Liver (tissue), 9 donors: ENCODE results near the gene PDK4. TPM values are rescaled to one million over a fixed set of nuclear protein-coding genes. Genes with fewer than 3 reads are reported as not detected.

Experiments
- DNase-seq: peaks from one replicate; pipeline ENCODE4 v3.0.0-alpha.2; 2017; ENCODE audit warnings: low spot score
- H3K27ac ChIP-seq, 2 donors: one replicate each; pipeline ENCODE4 v1.7.0; 2013; ENCODE audit warnings: inconsistent platforms in 2 of 2, low read length in 2 of 2, control low read depth in 1 of 2, low read depth in 1 of 2, mild to moderate bottlenecking in 1 of 2
- H3K27me3 ChIP-seq, 4 donors: one replicate each; pipeline versions ENCODE4 v1.6.1 to v1.7.0; 2013; ENCODE audit warnings: low read length in 3 of 4, inconsistent platforms in 1 of 4, mild to moderate bottlenecking in 1 of 4, moderate library complexity in 1 of 4; ENCODE audit not compliant: control insufficient read depth in 4 of 4, insufficient read depth in 4 of 4
- H3K36me3 ChIP-seq, 4 donors: one replicate each; pipeline versions ENCODE4 v1.6.1 to v1.7.0; 2013; ENCODE audit warnings: low read length in 3 of 4, mild to moderate bottlenecking in 3 of 4, low read depth in 1 of 4, moderate library complexity in 1 of 4; ENCODE audit not compliant: control insufficient read depth in 4 of 4, insufficient read depth in 3 of 4
- H3K4me1 ChIP-seq, 4 donors: one replicate each; pipeline versions ENCODE4 v1.6.1 to v1.7.0; 2013; ENCODE audit warnings: low read length in 3 of 4, mild to moderate bottlenecking in 3 of 4, moderate library complexity in 1 of 4; ENCODE audit not compliant: control insufficient read depth in 4 of 4, insufficient read depth in 4 of 4
- H3K4me3 ChIP-seq, 3 donors: one replicate each; pipeline versions ENCODE4 v1.6.1 to v1.7.0; 2013; ENCODE audit warnings: low read length in 3 of 3, control low read depth in 1 of 3, low read depth in 1 of 3, mild to moderate bottlenecking in 1 of 3
- H3K9ac ChIP-seq, 2 donors: one replicate each; pipeline ENCODE4 v1.7.0; 2013; ENCODE audit warnings: low read length in 2 of 2, mild to moderate bottlenecking in 2 of 2, moderate library complexity in 2 of 2, control low read depth in 1 of 2, low read depth in 1 of 2
- H3K9me3 ChIP-seq, 4 donors: one replicate each; pipeline versions ENCODE4 v1.6.1 to v1.7.0; 2013; ENCODE audit warnings: low read length in 3 of 4; ENCODE audit not compliant: control insufficient read depth in 4 of 4
- ATF3 ChIP-seq: IDR thresholded peaks from 2 replicates; pipeline ENCODE4 v1.6.1; 2016; ENCODE audit warnings: antibody characterized with exemption
- FOXA1 ChIP-seq: IDR thresholded peaks from 2 replicates; pipeline ENCODE4 v1.6.1; 2016; ENCODE audit warnings: antibody characterized with exemption
- FOXA2 ChIP-seq: IDR thresholded peaks from 2 replicates; pipeline ENCODE4 v1.6.1; 2016; ENCODE audit warnings: antibody characterized with exemption
- GABPA ChIP-seq, 2 donors: IDR thresholded peaks in 1 of 2; conservative IDR thresholded peaks in 1 of 2; 2 replicates each; pipeline ENCODE4 v1.6.1; 2016; ENCODE audit warnings: antibody characterized with exemption in 2 of 2, mild to moderate bottlenecking in 1 of 2, moderate library complexity in 1 of 2
- HNF4A ChIP-seq, 2 donors: conservative IDR thresholded peaks; 2 replicates each; pipeline ENCODE4 v1.6.1; 2016; ENCODE audit warnings: antibody characterized with exemption in 2 of 2, mild to moderate bottlenecking in 2 of 2
- HNF4G ChIP-seq: IDR thresholded peaks from 2 replicates; pipeline ENCODE4 v1.6.1; 2016; ENCODE audit warnings: antibody characterized with exemption
- JUND ChIP-seq, 2 donors: IDR thresholded peaks; 2 replicates each; pipeline ENCODE4 v1.6.1; 2016; ENCODE audit warnings: antibody characterized with exemption in 2 of 2
- MAX ChIP-seq: IDR thresholded peaks from 2 replicates; pipeline ENCODE4 v1.6.1; 2016; ENCODE audit warnings: antibody characterized with exemption
- RAD21 ChIP-seq, 2 donors: IDR thresholded peaks; 2 replicates each; pipeline ENCODE4 v1.6.1; 2016; ENCODE audit warnings: antibody characterized with exemption in 2 of 2, mild to moderate bottlenecking in 2 of 2
- RXRA ChIP-seq, 2 donors: IDR thresholded peaks; 2 replicates each; pipeline ENCODE4 v1.6.1; 2017 to 2018; ENCODE audit warnings: antibody characterized with exemption in 2 of 2, mild to moderate bottlenecking in 1 of 2
- SP1 ChIP-seq: IDR thresholded peaks from 2 replicates; pipeline ENCODE4 v1.6.1; 2018; ENCODE audit warnings: antibody characterized with exemption, mild to moderate bottlenecking
- TAF1 ChIP-seq: conservative IDR thresholded peaks from 2 replicates; pipeline ENCODE4 v1.6.1; 2016; ENCODE audit warnings: antibody characterized with exemption, mild to moderate bottlenecking
- YY1 ChIP-seq: IDR thresholded peaks from 2 replicates; pipeline ENCODE4 v1.6.1; 2016; ENCODE audit warnings: antibody characterized with exemption, mild to moderate bottlenecking
- ZBTB33 ChIP-seq: IDR thresholded peaks from 2 replicates; pipeline ENCODE4 v1.6.1; 2016; ENCODE audit warnings: antibody characterized with exemption
- WGBS: extraction: QIAGEN DNeasy Blood & Tissue Kit; methylation state at CpG from one replicate; pipeline ENCODE4 v1.1.7; 2013; 5-methylcytosine and 5-hydroxymethylcytosine counted together
- polyA plus RNA-seq, 2 donors: library from polyadenylated mRNA; stranded (reverse) in 1 of 2; unstranded in 1 of 2; fragments of 200-250 nt in 1 of 2; fragments of >200 nt in 1 of 2; fragmentation: Nextera tagmentation in 1 of 2; extraction: Ambion mirVana in 1 of 2; gene quantifications; one replicate each; pipeline versions ENCODE4 v1.2.1 to v1.2.3, GENCODE V29; 2013 to 2015
- total RNA-seq, 2 donors: library from RNA; depleted of rRNA; stranded (reverse); fragments of >200 nt; gene quantifications; one replicate each; pipeline ENCODE4 v1.2.3, GENCODE V29; 2014
- TF ChIP-seq, protein P1 (sequence below): fragments of 150-350 bp; IDR thresholded peaks from 2 replicates; pipeline ENCODE4 v1.5.1; 2017; ENCODE audit warnings: improper control_type of control experiment, low read depth, low read length; ENCODE audit not compliant: missing input control
- TF ChIP-seq, protein P2 (sequence below): IDR thresholded peaks from 2 replicates; pipeline ENCODE4 v1.6.1; 2016; ENCODE audit warnings: antibody characterized with exemption, mild to moderate bottlenecking
- donor health status: healthy.
- donor health status: healthy.
- donor health status: healthy.
- donor health status: healthy.
- donor health status: healthy.

Gene PDK4
- total and polyA plus RNA-seq, 4 donors = 6.3 to 116 (median 50.0) TPM

DNA sequence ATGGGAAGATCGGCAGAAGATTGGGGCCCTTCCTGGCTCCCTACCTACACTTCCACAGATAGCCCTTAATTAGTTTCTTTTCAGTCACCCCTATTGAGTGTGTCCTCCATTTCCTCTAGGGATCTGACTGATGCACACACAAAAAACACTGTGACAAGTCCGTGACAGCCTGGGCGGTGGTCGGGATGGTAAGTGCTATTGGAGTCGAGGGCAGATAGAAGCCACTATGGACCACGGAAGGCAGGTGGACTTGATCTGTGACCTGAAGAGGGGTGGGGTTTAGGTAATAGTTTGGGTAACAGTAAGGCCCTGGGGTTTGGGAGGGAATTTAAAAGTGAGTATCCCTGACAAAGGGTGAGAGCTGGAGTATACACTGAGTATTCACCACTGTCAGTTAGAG, 53.0 kb downstream of the PDK4 start:
- H3K4me3 ChIP-seq = no peak overlapping the region
- H3K9me3 ChIP-seq = no peaks in the 10 kb centered on the region
- no peak overlapping the region for H3K27ac ChIP-seq
- no peaks in the 10 kb centered on the region for H3K36me3 ChIP-seq
- WGBS = 96% methylated on average over 6 of the region's 6 CpGs
- H3K27me3 ChIP-seq = no peaks in the 10 kb centered on the region
- peaks cover 6 to 38% (median 32%) of the 10 kb centered on the region in 4 donors for H3K4me1 ChIP-seq
- no peak for DNase-seq
- no peak overlapping the region for H3K9ac ChIP-seq
- no peak for TF ChIP-seq JUND (IDR thresholded peaks at IDR 0.05)
- no peak for TF ChIP-seq RAD21 (IDR thresholded peaks at IDR 0.05)
- TF ChIP-seq GABPA (IDR thresholded peaks at IDR 0.05 in 1 of 2, conservative IDR thresholded peaks at IDR 0.05 in 1 of 2) = no peak
- TF ChIP-seq HNF4A (conservative IDR thresholded peaks at IDR 0.05) = no peak
- no peak for TF ChIP-seq TAF1
- TF ChIP-seq HNF4G = no peak
- TF ChIP-seq, protein P1, sequence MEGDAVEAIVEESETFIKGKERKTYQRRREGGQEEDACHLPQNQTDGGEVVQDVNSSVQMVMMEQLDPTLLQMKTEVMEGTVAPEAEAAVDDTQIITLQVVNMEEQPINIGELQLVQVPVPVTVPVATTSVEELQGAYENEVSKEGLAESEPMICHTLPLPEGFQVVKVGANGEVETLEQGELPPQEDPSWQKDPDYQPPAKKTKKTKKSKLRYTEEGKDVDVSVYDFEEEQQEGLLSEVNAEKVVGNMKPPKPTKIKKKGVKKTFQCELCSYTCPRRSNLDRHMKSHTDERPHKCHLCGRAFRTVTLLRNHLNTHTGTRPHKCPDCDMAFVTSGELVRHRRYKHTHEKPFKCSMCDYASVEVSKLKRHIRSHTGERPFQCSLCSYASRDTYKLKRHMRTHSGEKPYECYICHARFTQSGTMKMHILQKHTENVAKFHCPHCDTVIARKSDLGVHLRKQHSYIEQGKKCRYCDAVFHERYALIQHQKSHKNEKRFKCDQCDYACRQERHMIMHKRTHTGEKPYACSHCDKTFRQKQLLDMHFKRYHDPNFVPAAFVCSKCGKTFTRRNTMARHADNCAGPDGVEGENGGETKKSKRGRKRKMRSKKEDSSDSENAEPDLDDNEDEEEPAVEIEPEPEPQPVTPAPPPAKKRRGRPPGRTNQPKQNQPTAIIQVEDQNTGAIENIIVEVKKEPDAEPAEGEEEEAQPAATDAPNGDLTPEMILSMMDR = no peak
- no peak for TF ChIP-seq FOXA1

- no peak overlapping the region for H3K27ac ChIP-seq
- WGBS = 82% methylated on average over 1 of the region's 1 CpG
- H3K27me3 ChIP-seq = no peaks in the 10 kb centered on the region
- peaks cover 1 to 27% (median 11%) of the 10 kb centered on the region in 4 donors for H3K4me1 ChIP-seq
- H3K36me3 ChIP-seq = no peaks in the 10 kb centered on the region
- TF ChIP-seq MAX = no peak
- no peaks in the 10 kb centered on the region for H3K9me3 ChIP-seq
- no peak for DNase-seq
- no peak overlapping the region for H3K9ac ChIP-seq
- no peak overlapping the region for H3K4me3 ChIP-seq
These were observed 56.0 kb downstream of the PDK4 start for GRCh38 chr7:95540366-95540765.

DNA sequence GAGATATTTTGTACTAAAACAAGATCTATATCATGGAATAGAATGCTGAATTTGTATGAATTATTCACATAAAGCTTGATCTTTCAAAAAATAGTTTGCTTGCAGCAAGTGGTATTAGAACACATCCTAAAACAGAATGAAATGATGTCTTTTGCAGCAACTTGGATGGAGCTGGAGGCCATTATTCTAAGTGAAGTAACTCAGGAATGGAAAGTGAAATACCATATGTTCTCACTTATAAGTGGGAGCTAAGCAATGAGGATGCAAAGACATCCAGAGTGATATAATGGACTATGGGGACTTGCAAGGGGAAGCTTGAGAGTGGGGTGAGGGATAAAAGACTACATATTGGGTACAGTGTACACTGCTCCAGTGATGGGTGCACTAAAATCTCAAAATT, 56.9 kb downstream of the PDK4 start:
- Histone ChIP-seq H3K9ac (no peak overlapping the region), H3K4me1 (peaks cover 0 to 32% (median 11%) of the 10 kb centered on the region in 4 donors), H3K36me3 (no peaks in the 10 kb centered on the region), H3K27me3 (no peaks in the 10 kb centered on the region), H3K4me3 (no peak overlapping the region), H3K9me3 (no peaks in the 10 kb centered on the region), H3K27ac (no peak overlapping the region)
- no peak for DNase-seq
- no peak for TF ChIP-seq ZBTB33
- no peak for TF ChIP-seq FOXA2
- TF ChIP-seq TAF1 = no peak
- no peak for TF ChIP-seq YY1
- TF ChIP-seq GABPA (IDR thresholded peaks at IDR 0.05 in 1 of 2, conservative IDR thresholded peaks at IDR 0.05 in 1 of 2) = no peak
- TF ChIP-seq, protein P2, sequence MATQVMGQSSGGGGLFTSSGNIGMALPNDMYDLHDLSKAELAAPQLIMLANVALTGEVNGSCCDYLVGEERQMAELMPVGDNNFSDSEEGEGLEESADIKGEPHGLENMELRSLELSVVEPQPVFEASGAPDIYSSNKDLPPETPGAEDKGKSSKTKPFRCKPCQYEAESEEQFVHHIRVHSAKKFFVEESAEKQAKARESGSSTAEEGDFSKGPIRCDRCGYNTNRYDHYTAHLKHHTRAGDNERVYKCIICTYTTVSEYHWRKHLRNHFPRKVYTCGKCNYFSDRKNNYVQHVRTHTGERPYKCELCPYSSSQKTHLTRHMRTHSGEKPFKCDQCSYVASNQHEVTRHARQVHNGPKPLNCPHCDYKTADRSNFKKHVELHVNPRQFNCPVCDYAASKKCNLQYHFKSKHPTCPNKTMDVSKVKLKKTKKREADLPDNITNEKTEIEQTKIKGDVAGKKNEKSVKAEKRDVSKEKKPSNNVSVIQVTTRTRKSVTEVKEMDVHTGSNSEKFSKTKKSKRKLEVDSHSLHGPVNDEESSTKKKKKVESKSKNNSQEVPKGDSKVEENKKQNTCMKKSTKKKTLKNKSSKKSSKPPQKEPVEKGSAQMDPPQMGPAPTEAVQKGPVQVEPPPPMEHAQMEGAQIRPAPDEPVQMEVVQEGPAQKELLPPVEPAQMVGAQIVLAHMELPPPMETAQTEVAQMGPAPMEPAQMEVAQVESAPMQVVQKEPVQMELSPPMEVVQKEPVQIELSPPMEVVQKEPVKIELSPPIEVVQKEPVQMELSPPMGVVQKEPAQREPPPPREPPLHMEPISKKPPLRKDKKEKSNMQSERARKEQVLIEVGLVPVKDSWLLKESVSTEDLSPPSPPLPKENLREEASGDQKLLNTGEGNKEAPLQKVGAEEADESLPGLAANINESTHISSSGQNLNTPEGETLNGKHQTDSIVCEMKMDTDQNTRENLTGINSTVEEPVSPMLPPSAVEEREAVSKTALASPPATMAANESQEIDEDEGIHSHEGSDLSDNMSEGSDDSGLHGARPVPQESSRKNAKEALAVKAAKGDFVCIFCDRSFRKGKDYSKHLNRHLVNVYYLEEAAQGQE = no peak
- TF ChIP-seq FOXA1 = no peak
- TF ChIP-seq HNF4A (conservative IDR thresholded peaks at IDR 0.05) = no peak
- no peak for TF ChIP-seq JUND (IDR thresholded peaks at IDR 0.05)
- no peak for TF ChIP-seq MAX
- no peak for TF ChIP-seq HNF4G
- no peak for TF ChIP-seq SP1
- no peak for TF ChIP-seq RAD21 (IDR thresholded peaks at IDR 0.05)
- TF ChIP-seq ATF3 = no peak
- TF ChIP-seq RXRA (IDR thresholded peaks at IDR 0.05) = no peak
